NCI-H2196 treated with DMSO at 0.1 percent for 48 hours (cell line): ENCODE data around the gene USP36.
A peak's percentile ranks its signal among the peaks of the same experiment; 100 is the strongest.
"Not testable (repeated sequence)": the region's sequence is repeated elsewhere in the genome, so short reads cannot be mapped to it uniquely, and the experiment has no call there.

Experiments
- DNase-seq: peaks from one replicate; lab custom pipeline; 2025; ENCODE audit not compliant: unreplicated experiment; lab: John Stamatoyannopoulos, UW

Gene USP36

DNA sequence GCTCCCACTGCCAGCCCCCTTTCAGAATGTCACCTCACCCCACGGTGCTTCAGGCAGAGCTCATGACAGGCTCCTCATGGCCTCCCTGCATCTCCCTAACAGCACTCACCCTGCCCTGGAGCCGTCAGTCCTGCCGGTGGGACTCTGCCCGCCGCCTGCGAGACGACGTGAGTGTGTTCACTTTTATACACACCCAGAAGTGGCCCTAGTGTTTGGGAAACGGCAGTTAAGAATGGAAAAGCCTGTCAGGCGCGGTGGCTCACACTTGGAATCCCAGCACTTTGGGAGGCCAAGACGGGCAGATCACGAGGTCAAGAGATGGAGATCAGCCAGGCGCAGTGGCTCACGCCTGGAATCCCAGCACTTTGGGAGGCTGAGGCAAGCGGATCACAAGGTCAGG, 46.2 kb downstream of the USP36 start:
- DNase-seq = no peak

DNA sequence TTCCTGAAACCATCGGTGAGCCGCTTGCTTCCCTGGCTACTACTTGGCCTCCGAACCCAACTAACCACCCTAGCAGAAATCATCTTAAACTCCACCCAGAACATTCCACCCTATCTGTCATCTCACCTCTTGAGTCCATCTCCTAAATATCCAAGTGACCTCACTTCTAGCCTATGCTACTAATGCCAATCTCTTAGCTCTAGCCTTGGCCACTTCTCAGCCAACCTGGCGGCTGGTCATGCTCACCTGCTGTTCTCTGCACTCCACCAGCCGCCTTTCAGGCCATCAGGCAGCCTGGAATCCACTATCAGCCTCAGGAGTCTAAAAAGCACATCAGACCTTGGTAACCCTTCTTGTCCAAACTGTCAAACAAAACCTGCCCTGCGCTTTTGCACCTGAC, 46.6 kb downstream of the USP36 start:
- DNase-seq = no peak

DNA sequence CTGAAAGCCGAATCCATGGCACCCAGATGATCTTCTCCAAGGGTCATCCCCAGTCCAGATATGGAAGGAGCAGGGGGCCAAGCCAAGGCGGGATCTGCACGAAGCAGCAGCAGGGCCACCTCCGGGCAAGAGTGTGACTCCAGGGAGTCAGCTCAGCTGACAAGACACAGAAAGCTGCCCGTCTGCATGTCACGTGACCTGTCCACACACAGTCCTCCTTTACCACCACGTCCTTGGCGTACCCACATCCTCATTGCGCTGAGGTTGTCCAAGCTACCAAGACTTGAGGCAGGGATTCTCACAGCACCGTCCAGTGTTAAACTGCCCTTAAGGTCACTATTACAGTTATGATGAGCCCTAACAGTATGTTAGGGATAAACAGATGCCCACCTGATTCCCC, 47.2 kb downstream of the USP36 start:
- no peak for DNase-seq

- DNase-seq = no peak
Measured at GRCh38 chr17:78791840-78792709, 48.5 kb downstream of the USP36 start.

- no peak for DNase-seq
Measured at GRCh38 chr17:78790552-78790951, 50.1 kb downstream of the USP36 start.

DNA sequence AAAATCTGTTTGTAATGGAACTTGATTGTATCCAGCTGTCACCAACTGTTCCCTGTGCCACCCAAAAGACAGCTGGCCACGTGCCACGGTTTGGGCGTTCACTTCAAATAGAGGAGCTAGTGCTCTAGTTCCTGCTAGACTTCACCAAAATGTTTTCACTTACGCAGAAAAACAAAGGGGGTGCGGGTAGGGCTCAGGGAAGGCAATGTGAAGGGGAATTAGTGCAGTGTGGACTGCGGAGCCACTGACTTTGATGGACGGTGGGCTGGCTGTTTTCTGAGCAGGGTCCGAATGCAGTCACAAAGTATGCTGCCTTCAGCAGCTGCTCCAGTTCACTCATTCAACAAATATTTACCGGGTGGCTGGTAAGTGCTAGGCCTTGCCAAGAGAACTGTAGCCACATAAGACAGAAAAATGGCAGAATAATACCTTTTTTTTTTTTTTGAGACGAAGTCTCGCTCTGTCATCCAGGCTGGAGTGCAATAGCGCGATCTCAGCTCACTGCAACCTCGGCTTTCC, 50.9 kb downstream of the USP36 start:
- peak; percentile 83 for DNase-seq

GRCh38 chr17:78789149-78789662, 51.4 kb downstream of the USP36 start:
- DNase-seq = peak; percentile 83

- no peak for DNase-seq
Measured at GRCh38 chr17:78788451-78788850, 52.2 kb downstream of the USP36 start.

DNA sequence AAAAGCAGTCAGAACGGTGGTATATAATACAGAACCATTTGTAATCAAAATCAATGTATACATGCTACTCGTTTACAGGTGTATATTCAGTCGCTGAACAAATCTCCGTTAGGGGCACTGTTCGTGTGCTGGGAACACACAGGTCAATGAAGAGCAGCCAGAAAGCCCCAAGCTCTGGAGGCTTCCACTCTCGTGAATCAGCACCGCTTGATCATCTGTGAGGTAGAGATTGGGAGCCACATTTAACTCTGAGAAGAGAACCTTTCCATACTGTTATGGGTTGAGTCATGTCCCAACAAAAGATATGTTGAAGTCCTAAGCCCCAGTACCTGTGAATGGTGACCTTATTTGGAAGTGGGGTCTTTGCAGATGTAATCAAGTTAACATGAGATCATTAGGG, 53.2 kb downstream of the USP36 start:
- DNase-seq = no peak

- DNase-seq = peak; percentile 54
Measured at GRCh38 chr17:78785663-78786057, 55.0 kb downstream of the USP36 start.

- no peak for DNase-seq
Measured at GRCh38 chr17:78785011-78785662, 55.5 kb downstream of the USP36 start.

- DNase-seq = no peak
Measured at GRCh38 chr17:78784352-78784751, 56.3 kb downstream of the USP36 start.

- DNase-seq = no peak
Measured at GRCh38 chr17:78783711-78784324, 56.8 kb downstream of the USP36 start.

GRCh38 chr17:78781893-78782304, 58.7 kb downstream of the USP36 start, which contains the start of gene CYTH1:
Gene CYTH1 (minus strand): TSS chr17:78782273. CDS start chr17:78782223, 50 bp downstream.
- no peak for DNase-seq

DNA sequence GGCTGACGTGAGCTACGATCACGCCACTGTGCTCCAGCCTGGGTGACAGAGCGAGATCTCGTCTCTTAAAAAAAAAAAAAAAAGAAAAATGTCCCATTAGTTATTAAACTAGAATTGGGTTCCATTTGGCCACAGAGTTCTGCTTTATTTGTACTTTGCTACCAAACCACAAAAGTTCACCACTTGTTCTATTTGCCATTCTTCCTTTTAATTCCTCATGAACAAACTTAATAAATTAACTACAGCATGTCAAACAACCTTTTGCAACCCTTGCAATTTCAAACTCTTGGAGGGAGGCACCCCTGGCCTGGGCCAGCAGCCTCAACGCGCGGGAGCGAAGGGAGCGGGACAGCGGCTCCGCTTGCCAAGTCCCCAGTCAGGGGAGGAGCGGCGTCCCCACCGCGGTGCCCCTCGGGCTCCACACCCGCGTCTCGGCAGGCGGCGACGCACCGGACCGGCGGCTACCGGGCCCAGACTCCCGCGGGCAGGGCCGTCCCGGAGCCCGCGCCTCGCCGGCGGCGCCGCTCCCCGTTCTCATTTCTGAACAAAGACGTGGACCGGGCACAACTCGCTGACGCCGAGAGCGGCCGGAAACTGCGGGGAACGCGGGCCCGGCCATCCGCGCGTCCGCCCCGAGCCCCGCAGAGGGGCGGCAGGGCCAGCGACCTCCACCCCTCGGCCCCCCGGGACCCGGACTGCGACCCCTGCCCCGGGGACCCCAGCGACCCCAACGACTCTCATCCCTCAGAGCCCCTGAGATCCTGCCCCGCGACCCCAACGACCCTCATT, 59.3 kb downstream of the USP36 start:
- DNase-seq = no peak

DNA sequence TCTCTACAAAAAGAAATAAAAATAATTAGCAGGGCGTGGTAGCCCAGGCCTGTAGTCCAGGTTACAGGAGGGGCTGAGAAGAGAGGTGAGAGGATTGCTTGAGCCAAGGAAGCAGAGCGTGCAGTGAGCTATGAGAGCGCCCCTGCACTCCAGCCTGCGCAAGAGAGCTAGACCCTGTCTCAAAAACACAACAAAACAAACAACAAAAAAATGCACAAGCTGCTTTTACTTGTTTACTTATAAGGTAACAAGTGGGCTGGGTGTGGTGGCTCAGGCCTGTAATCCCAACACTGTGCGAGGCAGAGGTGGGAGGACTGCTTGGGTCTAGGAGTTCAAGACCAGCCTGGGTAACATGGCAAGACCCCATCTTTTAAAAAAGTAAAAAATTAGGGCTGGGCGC, 60.3 kb downstream of the USP36 start:
- no peak for DNase-seq

- no peak for DNase-seq
Measured at GRCh38 chr17:78779850-78780249, 60.8 kb downstream of the USP36 start.

- DNase-seq = not testable (repeated sequence)
Measured at GRCh38 chr17:78779286-78779651, 61.3 kb downstream of the USP36 start.

DNA sequence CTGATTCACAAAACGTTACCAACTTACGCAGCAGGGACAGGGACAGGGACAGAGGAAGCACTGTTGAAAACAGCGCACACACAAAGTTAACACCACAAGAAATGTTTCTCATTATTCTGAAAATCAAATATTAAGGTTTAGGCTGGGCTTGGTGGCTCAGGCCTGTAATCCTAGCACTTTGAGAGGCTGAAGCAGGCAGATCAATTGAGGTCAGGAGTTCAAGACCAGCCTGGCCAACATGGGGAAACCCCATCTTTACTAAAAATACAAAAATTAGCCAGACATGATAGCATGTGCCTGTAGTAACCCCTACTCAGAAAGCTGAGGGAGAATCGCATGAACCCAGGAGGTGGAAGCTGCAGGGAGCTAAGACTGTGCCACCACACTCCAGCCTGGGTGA, 62.7 kb downstream of the USP36 start:
- no peak for DNase-seq

DNA sequence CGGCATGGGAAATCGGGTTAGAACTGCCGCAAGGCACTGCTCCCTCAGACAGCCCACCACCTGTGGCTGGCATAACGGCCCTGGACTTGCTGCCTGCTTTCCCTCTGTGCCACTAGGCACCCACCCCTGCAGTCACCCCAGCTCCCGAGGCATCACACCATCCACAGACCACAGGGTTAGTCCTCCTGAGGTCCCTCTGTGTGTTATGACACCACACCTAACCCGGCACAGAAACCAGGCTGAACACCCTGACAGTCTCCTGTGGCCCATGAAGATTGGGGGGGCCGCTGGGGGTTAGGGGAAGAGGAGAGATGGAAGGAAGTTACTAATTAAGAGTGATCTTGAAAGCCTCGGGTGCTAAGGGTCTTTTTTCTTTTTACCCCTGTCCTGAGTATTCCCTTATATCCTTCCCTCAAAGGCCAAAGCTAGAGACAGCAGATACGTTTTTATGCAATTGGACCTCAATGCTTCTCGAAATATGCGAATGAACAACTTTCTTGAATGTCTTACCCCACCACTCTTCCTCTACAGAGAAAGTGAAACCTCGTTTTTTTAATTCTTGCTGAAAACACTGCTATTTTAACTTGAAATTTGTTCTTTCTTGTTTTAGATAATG, 65.5 kb downstream of the USP36 start:
- DNase-seq = no peak
